ENCODE data around the gene ABR.

- TF ChIP-seq MYC (IDR thresholded peaks at IDR 0.05; ENCODE audit: low read depth, low read length) (no peak), POLR2A (IDR thresholded peaks at IDR 0.05; ENCODE audit: extremely low read depth, insufficient read length) (no peak), CTCF (IDR thresholded peaks at IDR 0.05; ENCODE audit: low read depth, low read length) (no peak), MAX (IDR thresholded peaks at IDR 0.05; ENCODE audit: low read depth, low read length) (no peak)
Observed at GRCh38 chr17:1217089-1217385, 37.3 kb upstream of the ABR start.

Data from NB4 (cell line).